ENCODE measurements around the gene MAPK14.

The MAPK14 gene

GRCh38 chr6:36042618-36043260 is 15.1 kb downstream of the MAPK14 start:
- H4K20me1 ChIP-seq (ENCODE audit: insufficient read depth, low read length) = peaks cover 15% of the 10 kb centered on the region
- H3K9me3 ChIP-seq (replicated peaks; ENCODE audit: insufficient read depth, low read length) = no peaks in the 10 kb centered on the region
- no peak for DNase-seq
- H3K4me1 ChIP-seq (ENCODE audit: low read length) = 0 out of 2 replicates have a peak, but pooled peaks cover 2% of the 10 kb centered on the region
- H3K79me2 ChIP-seq (ENCODE audit: low read length) = peaks cover 95% of the 10 kb centered on the region
- no peaks in the 10 kb centered on the region for H3K27me3 ChIP-seq (replicated peaks; ENCODE audit: insufficient read depth, low read length)
- H3K9ac ChIP-seq (ENCODE audit: low read length) = no peak overlapping the region
- no peaks in the 10 kb centered on the region for H3K9me2 ChIP-seq (replicated peaks; ENCODE audit: insufficient read depth, low read length)
- TF ChIP-seq EZH2phosphoT487 (IDR thresholded peaks at IDR 0.05; ENCODE audit: low read length) (no peak), EZH2 (optimal IDR thresholded peaks at IDR 0.05; ENCODE audit: low read depth, low read length) (no peak), CTCF (IDR thresholded peaks at IDR 0.05; ENCODE audit: low read length) (no peak)
- no peak overlapping the region for H3K4me2 ChIP-seq (ENCODE audit: low read depth, low read length)
- no peak overlapping the region for H3K27ac ChIP-seq (ENCODE audit: low read length)
- H3K4me3 ChIP-seq (ENCODE audit: low read length) = no peak overlapping the region
- no peaks in the 10 kb centered on the region for H3K36me3 ChIP-seq (replicated peaks; ENCODE audit: insufficient read depth, low read length)
- peaks cover 3% of the 10 kb centered on the region; the same call in 1 of the 2 replicates for H3F3A ChIP-seq (ENCODE audit: insufficient read depth, low read length)
- no peak overlapping the region for H2AFZ ChIP-seq (ENCODE audit: low read length)

- no peaks in the 10 kb centered on the region for H3K4me1 ChIP-seq (ENCODE audit: low read length)
- TF ChIP-seq EZH2phosphoT487 (IDR thresholded peaks at IDR 0.05; ENCODE audit: low read length) (no peak), CTCF (IDR thresholded peaks at IDR 0.05; ENCODE audit: low read length) (no peak)
- H3K9ac ChIP-seq (ENCODE audit: low read length) = no peak overlapping the region
- no peak for DNase-seq
- H3K4me3 ChIP-seq (ENCODE audit: low read length) = no peak overlapping the region
- H3K4me2 ChIP-seq (ENCODE audit: low read depth, low read length) = no peak overlapping the region
- H3K27me3 ChIP-seq (replicated peaks; ENCODE audit: insufficient read depth, low read length) = no peaks in the 10 kb centered on the region
- peaks cover 86% of the 10 kb centered on the region for H3K79me2 ChIP-seq (ENCODE audit: low read length)
- H4K20me1 ChIP-seq (ENCODE audit: insufficient read depth, low read length) = no peaks in the 10 kb centered on the region; the same call in 1 of the 2 replicates
- H3F3A ChIP-seq (ENCODE audit: insufficient read depth, low read length) = no peaks in the 10 kb centered on the region
- H2AFZ ChIP-seq (ENCODE audit: low read length) = no peak overlapping the region
- H3K36me3 ChIP-seq (replicated peaks; ENCODE audit: insufficient read depth, low read length) = no peaks in the 10 kb centered on the region; the same call in 1 of the 2 replicates
- H3K27ac ChIP-seq (ENCODE audit: low read length) = no peak overlapping the region
- no peaks in the 10 kb centered on the region for H3K9me3 ChIP-seq (replicated peaks; ENCODE audit: insufficient read depth, low read length)
- no peaks in the 10 kb centered on the region for H3K9me2 ChIP-seq (replicated peaks; ENCODE audit: insufficient read depth, low read length)
These were observed 22.0 kb downstream of the MAPK14 start for GRCh38 chr6:36049582-36049981.

GRCh38 chr6:36050305-36050704 is 22.7 kb downstream of the MAPK14 start:
- Histone ChIP-seq H3K4me1 (ENCODE audit: low read length) (no peaks in the 10 kb centered on the region), H3K9me2 (replicated peaks; ENCODE audit: insufficient read depth, low read length) (no peaks in the 10 kb centered on the region), H3K4me2 (ENCODE audit: low read depth, low read length) (no peak overlapping the region), H3K9ac (ENCODE audit: low read length) (no peak overlapping the region), H3K79me2 (ENCODE audit: low read length) (peaks cover 82% of the 10 kb centered on the region), H3K4me3 (ENCODE audit: low read length) (no peak overlapping the region), H4K20me1 (ENCODE audit: insufficient read depth, low read length) (no peaks in the 10 kb centered on the region; the same call in 1 of the 2 replicates), H3F3A (ENCODE audit: insufficient read depth, low read length) (no peaks in the 10 kb centered on the region), H3K9me3 (replicated peaks; ENCODE audit: insufficient read depth, low read length) (no peaks in the 10 kb centered on the region), H2AFZ (ENCODE audit: low read length) (no peak overlapping the region), H3K36me3 (replicated peaks; ENCODE audit: insufficient read depth, low read length) (no peaks in the 10 kb centered on the region; the same call in 1 of the 2 replicates), H3K27me3 (replicated peaks; ENCODE audit: insufficient read depth, low read length) (no peaks in the 10 kb centered on the region), H3K27ac (ENCODE audit: low read length) (no peak overlapping the region)
- DNase-seq = no peak
- TF ChIP-seq EZH2phosphoT487 (IDR thresholded peaks at IDR 0.05; ENCODE audit: low read length) (no peak), CTCF (IDR thresholded peaks at IDR 0.05; ENCODE audit: low read length) (no peak), EZH2 (optimal IDR thresholded peaks at IDR 0.05; ENCODE audit: low read depth, low read length) (no peak)

Measured in MM.1S (cell line).